Peyer's patch (tissue), 4 donors: ENCODE measurements around the gene RPUSD2. TPM values are rescaled to one million over a fixed set of nuclear protein-coding genes. Genes with fewer than 3 reads are reported as not detected.

Experiments used
- DNase-seq, 3 donors: peaks; one replicate each; pipeline ENCODE4 v3.0.0-alpha.2; 2017 to 2019
- H3K27ac ChIP-seq, 4 donors: fragments of 200-600 bp; sonication (generic); one replicate each; pipeline ENCODE4 v1.5.1; 2016 to 2019
- H3K27me3 ChIP-seq, 2 donors: fragments of 200-600 bp; sonication (generic); one replicate each; pipeline ENCODE4 v1.5.1; 2019
- H3K36me3 ChIP-seq, 3 donors: fragments of 200-600 bp; sonication (generic); one replicate each; pipeline ENCODE4 v1.5.1; 2016 to 2019
- H3K4me1 ChIP-seq, 4 donors: fragments of 200-600 bp; sonication (generic); one replicate each; pipeline ENCODE4 v1.5.1; 2016 to 2019
- H3K4me3 ChIP-seq, 4 donors: fragments of 200-600 bp; sonication (generic); 1 replicate in 3 of 4; 2 replicates in 1 of 4; pipeline ENCODE4 v1.5.1; 2016 to 2019; ENCODE audit warnings: mild to moderate bottlenecking in 1 of 4
- H3K9me3 ChIP-seq, 4 donors: fragments of 200-600 bp; sonication (generic); one replicate each; pipeline ENCODE4 v1.5.1; 2016 to 2019; ENCODE audit warnings: mild to moderate bottlenecking in 1 of 4
- CTCF ChIP-seq, 6 experiments: fragments of 450-650 bp in 4 of 6; fragments of 200-600 bp in 2 of 6; sonication (generic) in 1 of 6; IDR thresholded peaks; one replicate each; pipeline ENCODE4 v1.5.1; 2017 to 2019; ENCODE audit warnings: antibody characterized with exemption in 6 of 6, mild to moderate bottlenecking in 3 of 6, moderate library complexity in 1 of 6
- POLR2A ChIP-seq, 2 donors: fragments of 450-650 bp; IDR thresholded peaks; one replicate each; pipeline ENCODE4 v1.5.1; 2017; ENCODE audit warnings: antibody characterized with exemption in 2 of 2, mild to moderate bottlenecking in 2 of 2, moderate library complexity in 2 of 2
- small RNA-seq, 2 donors: library from RNA; depleted of rRNA; stranded (forward); fragments of <200 nt; gene quantifications; one replicate each; pipeline ENCODE3, GENCODE V24; 2016
- total RNA-seq, 4 donors: library from RNA; depleted of rRNA; stranded (reverse); fragments of >200 nt; gene quantifications; one replicate each; pipeline ENCODE4 v1.1.0, GENCODE V29; 2016

RPUSD2 gene
- total RNA-seq, 4 donors from 2014 or later, result 4.7 to 21.5 (median 6.8) TPM

DNA sequence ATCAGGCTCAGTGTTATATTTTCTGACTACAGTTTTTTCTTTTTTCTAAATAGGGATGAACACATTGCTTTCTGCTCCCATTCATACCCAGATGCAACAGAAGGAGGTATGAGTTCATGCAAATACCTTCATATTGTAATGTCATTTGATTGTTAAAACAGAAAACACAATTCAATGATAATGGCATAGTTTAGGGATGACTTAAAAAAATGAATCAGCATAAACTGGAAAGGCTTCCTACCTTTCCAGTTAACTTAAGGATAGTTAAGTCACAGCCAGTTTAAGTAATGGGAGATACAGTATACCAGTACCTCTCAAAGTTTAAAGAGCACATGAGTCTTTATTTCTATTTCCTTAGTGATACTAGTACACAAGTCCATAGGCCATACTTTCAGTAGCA lies 49.8 kb downstream of the RPUSD2 start:
- no peaks in the 10 kb centered on the region for H3K9me3 ChIP-seq
- TF ChIP-seq CTCF (IDR thresholded peaks at IDR 0.05) (no peak), POLR2A (IDR thresholded peaks at IDR 0.05) (no peak)
- no peak overlapping the region for H3K27ac ChIP-seq
- no peaks in the 10 kb centered on the region for H3K36me3 ChIP-seq
- DNase-seq, result no peak
- no peaks in the 10 kb centered on the region for H3K27me3 ChIP-seq
- no peaks in the 10 kb centered on the region for H3K4me1 ChIP-seq
- H3K4me3 ChIP-seq, result no peak overlapping the region

- TF ChIP-seq CTCF (IDR thresholded peaks at IDR 0.05), result no peak
- TF ChIP-seq POLR2A (IDR thresholded peaks at IDR 0.05), result no peak
- Histone ChIP-seq H3K4me3 (no peak overlapping the region), H3K27ac (no peak overlapping the region), H3K27me3 (no peaks in the 10 kb centered on the region), H3K9me3 (no peaks in the 10 kb centered on the region), H3K36me3 (no peaks in the 10 kb centered on the region), H3K4me1 (no peaks in the 10 kb centered on the region)
- DNase-seq, result no peak
Measured at GRCh38 chr15:40623361-40623760, 54.3 kb downstream of the RPUSD2 start.

Small RNA genes lying within 50 kb of the gene (small RNA-seq; reads per million reads assigned to genes)
- 0 reads per million in 2 donors for gene RF00017
- gene RN7SL376P, result 0 reads per million in 2 donors
- gene RNU6-516P, result 0 reads per million in 2 donors

Other genes with a start within 250 kb of the RPUSD2 start
- gene INAFM2, start 245.6 kb upstream of the RPUSD2 start, total RNA-seq, result 10 to 100 TPM in 1 of 4 donors, 1 to 10 TPM in 3; 6.2 to 10.7 (median 8.9) TPM
- 10 to 100 TPM; 14.4 to 55.6 (median 37.7) TPM for gene CCDC9B, start 228.4 kb upstream of the RPUSD2 start, total RNA-seq
- 1,000 to 10,000 TPM in 3 of 4 donors, 100 to 1,000 TPM in 1; 519 to 6,265 (median 3,022) TPM for gene PHGR1, start 218.3 kb upstream of the RPUSD2 start, total RNA-seq
- gene DISP2, start 211.1 kb upstream of the RPUSD2 start, total RNA-seq, result 10 to 100 TPM in 1 of 4 donors, 1 to 10 TPM in 3; 1.7 to 27.5 (median 7.4) TPM
- 10 to 100 TPM in 1 of 4 donors, 1 to 10 TPM in 3; 4.7 to 63.5 (median 6.5) TPM for gene KNSTRN, start 186.6 kb upstream of the RPUSD2 start, total RNA-seq
- gene IVD, start 163.5 kb upstream of the RPUSD2 start, total RNA-seq, result 10 to 100 TPM; 42.9 to 87.6 (median 71.1) TPM
- gene BAHD1, start 128.3 kb upstream of the RPUSD2 start, total RNA-seq, result 10 to 100 TPM in 3 of 4 donors, 1 to 10 TPM in 1; 8.3 to 41.0 (median 31.4) TPM
- gene CHST14, start 98.3 kb upstream of the RPUSD2 start, total RNA-seq, result 1 to 10 TPM in 3 of 4 donors, under 1 TPM in 1; 0.83 to 3.5 (median 2.6) TPM
- gene CCDC32, start 4.3 kb upstream of the RPUSD2 start, total RNA-seq, result 10 to 100 TPM; 31.2 to 41.3 (median 32.2) TPM
- 10 to 100 TPM in 2 of 4 donors, 1 to 10 TPM in 2; 6.6 to 26.6 (median 12.8) TPM for gene KNL1, start 24.9 kb downstream of the RPUSD2 start, total RNA-seq
- 1 to 10 TPM in 3 of 4 donors, not detected in 1; 1.1 to 7.4 (median 1.2) TPM for gene RAD51, start 125.9 kb downstream of the RPUSD2 start, total RNA-seq
- gene RMDN3, start 186.0 kb downstream of the RPUSD2 start, total RNA-seq, result 10 to 100 TPM; 69.2 to 94.7 (median 74.0) TPM
- 100 to 1,000 TPM in 3 of 4 donors, 10 to 100 TPM in 1; 81.7 to 286 (median 136) TPM for gene GCHFR, start 194.8 kb downstream of the RPUSD2 start, total RNA-seq
- gene C15orf62, start 200.7 kb downstream of the RPUSD2 start, total RNA-seq, result 1 to 10 TPM in 2 of 4 donors, not detected in 2; 1.1 to 1.3 TPM
- 100 to 1,000 TPM in 1 of 4 donors, 10 to 100 TPM in 3; 56.9 to 110 (median 79.9) TPM for gene ZFYVE19, start 237.8 kb downstream of the RPUSD2 start, total RNA-seq
- 10 to 100 TPM; 26.9 to 37.1 (median 32.9) TPM for gene DNAJC17, start 238.2 kb downstream of the RPUSD2 start, total RNA-seq